ENCODE data around the gene GNAL. TPM values are rescaled to one million over a fixed set of nuclear protein-coding genes. Genes with fewer than 3 reads are reported as not detected.

Gene GNAL
- total and polyA plus RNA-seq, 2 of the 4 experiments (the other 2 are of a cell fraction): 0.15 to 0.36 TPM

- Histone ChIP-seq H4K5ac (ENCODE audit: low read depth, low read length) (no peak overlapping the region), H3K4me2 (ENCODE audit: low read depth, low read length) (no peak overlapping the region), H3K4me1 (ENCODE audit: control insufficient read depth, insufficient read depth, low read length) (no peaks in the 10 kb centered on the region), H3K9me3 (ENCODE audit: control insufficient read depth, insufficient read depth, low read length) (no peaks in the 10 kb centered on the region), H2BK20ac (ENCODE audit: low read depth, low read length) (no peak overlapping the region), H3K79me1 (ENCODE audit: low read depth in 1 of 2, low read length in 2 of 2) (no peaks in the 10 kb centered on the region), H2AK9ac (replicated peaks; ENCODE audit: low read depth, low read length, poor library complexity) (no peak overlapping the region), H3K27ac (ENCODE audit: insufficient read depth, low read length) (no peak overlapping the region), H3K27me3 (ENCODE audit: control insufficient read depth, insufficient read depth, low read length) (no peaks in the 10 kb centered on the region), H2AFZ (replicated peaks; ENCODE audit: low read length, poor library complexity) (no peak overlapping the region), H4K91ac (ENCODE audit: insufficient read depth, low read depth, low read length) (no peak overlapping the region), H4K20me1 (ENCODE audit: insufficient read depth, low read length) (no peaks in the 10 kb centered on the region), H3K4me3 (ENCODE audit: insufficient read depth, low read depth, low read length) (no peak overlapping the region), H2BK15ac (ENCODE audit: low read depth, low read length) (no peak overlapping the region), H3K9ac (ENCODE audit: low read depth, low read length) (no peak overlapping the region), H3K18ac (ENCODE audit: low read depth, low read length) (no peak overlapping the region), H3K23ac (ENCODE audit: low read depth, low read length) (no peak overlapping the region), H3K56ac (ENCODE audit: extremely low read depth, insufficient read depth, low read length) (no peak overlapping the region), H4K8ac (ENCODE audit: low read depth in 2 of 2, low read length in 2 of 2) (no peak overlapping the region), H3K36me3 (ENCODE audit: control insufficient read depth, insufficient read depth, low read length) (no peaks in the 10 kb centered on the region), H3K4ac (ENCODE audit: low read depth, low read length) (no peak overlapping the region), H2BK120ac (ENCODE audit: low read depth, low read length) (no peak overlapping the region), H3K14ac (replicated peaks; ENCODE audit: low read depth, low read length) (no peak overlapping the region), H2AK5ac (ENCODE audit: low read depth, low read length) (no peak overlapping the region), H2BK5ac (ENCODE audit: low read depth, low read length, poor library complexity, severe bottlenecking) (no peak overlapping the region), H3K9me1 (ENCODE audit: insufficient read depth, low read length) (no peaks in the 10 kb centered on the region)
- 90% methylated on average over 2 of the region's 13 CpGs; no CpG with 5 or more reads in 1 of the 2 experiments for WGBS, 2 experiments (ENCODE audit: extremely low coverage in 2 of 2, insufficient read length in 1 of 2)
- BruUV-seq (replicated peaks): no TSS peak
- ChIA-PET CTCF (no interaction called here), POLR2A (ENCODE audit: unreplicated experiment) (no interaction called here)
- TF ChIP-seq MXI1 (IDR thresholded peaks at IDR 0.05; ENCODE audit: borderline replicate concordance, low read depth, low read length): no peak
- no peak for TF ChIP-seq RCOR1 (IDR thresholded peaks at IDR 0.05; ENCODE audit: insufficient replicate concordance, low read length)
- TF ChIP-seq BHLHE40 (IDR thresholded peaks at IDR 0.05; ENCODE audit: low read depth, low read length): no peak
- TF ChIP-seq RAD21 (IDR thresholded peaks at IDR 0.05; ENCODE audit: low read length): peak; percentile 42; the same call in 1 of the 2 replicates
- TF ChIP-seq SMC3 (IDR thresholded peaks at IDR 0.05; ENCODE audit: low read depth, low read length): peak; percentile 27; the same call in 1 of the 2 replicates
- no peak for TF ChIP-seq MAFK (IDR thresholded peaks at IDR 0.05; ENCODE audit: low read depth, low read length)
- no peak for TF ChIP-seq RFX5 (IDR thresholded peaks at IDR 0.05; ENCODE audit: low read depth, low read length)
- no peak for TF ChIP-seq FOS (IDR thresholded peaks at IDR 0.05; ENCODE audit: low read depth, low read length)
- no peak for TF ChIP-seq MAZ (IDR thresholded peaks at IDR 0.05; ENCODE audit: borderline replicate concordance, low read depth, low read length)
- TF ChIP-seq CTCF (conservative IDR thresholded peaks at IDR 0.05; ENCODE audit: low read depth, low read length): peak; percentile 27
- TF ChIP-seq NFE2L2 (IDR thresholded peaks at IDR 0.05; ENCODE audit: low read depth, low read length): no peak
- TF ChIP-seq USF2 (IDR thresholded peaks at IDR 0.05; ENCODE audit: low read depth, low read length): no peak
- no peak for TF ChIP-seq POLR2A (IDR thresholded peaks at IDR 0.05; ENCODE audit: low read depth, low read length)
- TF ChIP-seq ELK1 (IDR thresholded peaks at IDR 0.05; ENCODE audit: borderline replicate concordance, low read depth, low read length): no peak
- no peak for TF ChIP-seq CHD1 (IDR thresholded peaks at IDR 0.05; ENCODE audit: low read depth, low read length)
- intact Hi-C loops (cut with micrococcal nuclease) (loop anchor here (1.0 kb wide), 1 partner anchor 139 kb away; no protein-coding TSS in a partner anchor), dilution Hi-C loops (cut with HindIII; ENCODE audit: low sequenced_read_pairs, unreplicated experiment) (no loop called here), in situ Hi-C loops (cut with MboI; ENCODE audit: low sequenced_read_pairs) (no loop called here)
- DNase-seq (no peak), ATAC-seq (ENCODE audit: low read depth) (peak; percentile 53; the same call in 1 of the 2 replicates)
These were observed 183.5 kb downstream of the GNAL start for GRCh38 chr18:11872479-11873136.
